ENCODE data around the gene IRF7.

Gene IRF7

GRCh38 chr11:624705-625635 lies 9.2 kb upstream of the IRF7 start, which contains the start of gene CDHR5:
Gene CDHR5 (minus strand): TSS chr11:624955. CDS start chr11:624902, 53 bp downstream.
- TF ChIP-seq CTCF (IDR thresholded peaks at IDR 0.05; ENCODE audit: extremely low read depth, missing control alignments), result no peak
- no peak for DNase-seq (ENCODE audit: low spot score)

- no peak for TF ChIP-seq CTCF (IDR thresholded peaks at IDR 0.05; ENCODE audit: extremely low read depth, missing control alignments)
- DNase-seq (ENCODE audit: low spot score), result no peak
Observed at GRCh38 chr11:623999-624704, 8.4 kb upstream of the IRF7 start.

- no peak for DNase-seq (ENCODE audit: low spot score)
- no peak for TF ChIP-seq CTCF (IDR thresholded peaks at IDR 0.05; ENCODE audit: extremely low read depth, missing control alignments)
Observed at GRCh38 chr11:623349-623869, 7.7 kb upstream of the IRF7 start.

GRCh38 chr11:621838-622237 lies 6.1 kb upstream of the IRF7 start:
- TF ChIP-seq CTCF (IDR thresholded peaks at IDR 0.05; ENCODE audit: extremely low read depth, missing control alignments), result no peak

GRCh38 chr11:620935-621814 lies 5.4 kb upstream of the IRF7 start:
- no peak for TF ChIP-seq CTCF (IDR thresholded peaks at IDR 0.05; ENCODE audit: extremely low read depth, missing control alignments)
- DNase-seq (ENCODE audit: low spot score), result no peak

More at GRCh38 chr11:621838-622237, 6.1 kb upstream of the IRF7 start:
- DNase-seq (ENCODE audit: low spot score), result no peak

- DNase-seq (ENCODE audit: low spot score), result no peak
- TF ChIP-seq CTCF (IDR thresholded peaks at IDR 0.05; ENCODE audit: extremely low read depth, missing control alignments), result no peak
Observed at GRCh38 chr11:620201-620600, 4.5 kb upstream of the IRF7 start.
